GM18858 (cell line): Measurements from ENCODE around the gene FAM234B.
"Not testable (repeated sequence)": the region's sequence is repeated elsewhere in the genome, so short reads cannot be mapped to it uniquely, and the experiment has no call there.

Experiments
- ATAC-seq: cut with Tn5 transposase; IDR thresholded peaks from one replicate; pipeline ENCODE4 v1.9.1; 2021; ENCODE audit not compliant: unreplicated experiment

FAM234B gene

GRCh38 chr12:13023811-13024530, 20.2 kb upstream of the FAM234B start:
- ATAC-seq: no peak

DNA sequence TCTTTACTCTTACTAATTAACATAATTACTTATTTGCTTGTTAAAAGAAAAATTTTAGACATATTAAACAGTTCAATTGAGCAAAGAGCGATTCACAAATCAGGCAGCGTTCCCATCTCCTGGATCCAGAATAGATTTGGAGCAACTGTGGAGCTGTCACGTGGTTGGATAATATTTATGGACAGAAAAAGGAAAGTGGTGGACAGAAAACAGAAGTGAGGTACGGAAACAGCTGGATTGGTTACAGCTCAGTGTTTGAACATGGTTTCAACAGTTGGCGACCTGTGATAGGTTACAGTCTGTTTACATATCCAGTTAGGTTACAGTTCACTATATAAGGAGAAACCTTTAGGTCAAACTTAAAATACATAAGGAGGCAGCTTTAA, 19.7 kb upstream of the FAM234B start:
- ATAC-seq: no peak

- ATAC-seq: no peak
These were observed 17.9 kb upstream of the FAM234B start for GRCh38 chr12:13026286-13026685.

GRCh38 chr12:13027032-13027431, 17.1 kb upstream of the FAM234B start:
- ATAC-seq: no peak

GRCh38 chr12:13027508-13027907, 16.7 kb upstream of the FAM234B start:
- no peak for ATAC-seq

GRCh38 chr12:13028825-13029570, 15.2 kb upstream of the FAM234B start:
- ATAC-seq: no peak

GRCh38 chr12:13030541-13031291, 13.5 kb upstream of the FAM234B start:
- ATAC-seq: no peak

DNA sequence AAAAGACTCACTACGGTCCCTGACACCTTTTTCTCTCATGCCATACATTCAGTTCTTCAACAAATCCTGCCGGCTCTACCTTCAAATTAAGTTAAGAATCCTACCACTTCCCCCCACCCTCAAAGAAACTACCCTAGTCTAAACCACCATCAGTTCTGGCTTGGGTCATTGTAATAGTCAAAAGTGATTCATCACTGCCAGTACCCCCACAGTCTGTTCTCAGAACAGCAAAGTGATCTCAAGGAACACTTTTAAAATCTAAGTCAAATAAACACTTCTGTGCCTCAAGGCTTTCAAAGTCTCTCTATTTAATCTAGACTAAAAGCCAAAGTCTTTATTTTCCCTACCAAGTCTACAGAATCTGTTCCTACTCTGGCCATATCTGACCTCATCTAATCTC, 12.0 kb upstream of the FAM234B start:
- no peak for ATAC-seq

DNA sequence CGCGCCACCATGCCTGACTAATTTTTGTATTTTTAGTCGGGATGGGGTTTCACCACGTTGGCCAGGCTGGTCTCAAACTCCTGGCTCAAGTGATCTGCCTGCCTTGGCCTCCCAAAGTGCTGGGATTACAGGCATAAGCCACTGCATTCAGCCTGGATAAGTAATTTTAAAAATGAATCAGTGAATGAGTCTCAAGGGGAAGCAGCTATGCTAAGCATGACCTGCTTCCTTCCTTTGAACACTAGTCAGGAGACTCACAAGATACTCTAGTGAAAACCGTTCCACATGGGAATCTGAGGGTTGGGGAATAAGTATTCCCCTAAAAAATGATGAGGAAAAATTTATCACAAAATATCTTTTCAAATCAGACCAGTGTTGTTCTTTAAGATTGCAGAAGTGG, 10.7 kb upstream of the FAM234B start:
- ATAC-seq: no peak

GRCh38 chr12:13035335-13035734, 8.8 kb upstream of the FAM234B start:
- not testable (repeated sequence) for ATAC-seq

DNA sequence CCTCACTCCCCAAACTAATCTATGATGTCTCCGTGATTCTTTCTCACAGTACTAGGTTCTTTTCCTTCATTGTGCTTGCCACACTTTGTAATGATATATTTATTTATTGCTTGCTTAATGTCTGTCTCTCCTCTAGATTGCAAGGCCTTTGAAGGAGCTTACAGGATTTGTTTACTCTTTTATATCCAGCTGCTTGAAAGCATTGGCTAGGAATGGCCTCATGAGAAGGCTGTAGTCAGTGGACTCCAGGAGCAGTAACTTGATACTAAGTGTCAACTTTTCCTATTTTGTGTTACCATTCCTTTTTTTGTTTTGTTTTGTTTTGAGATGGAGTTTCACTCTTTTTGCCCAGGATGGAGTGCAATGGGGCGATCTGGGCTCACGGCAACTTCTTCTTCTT, 7.3 kb upstream of the FAM234B start:
- ATAC-seq: no peak

DNA sequence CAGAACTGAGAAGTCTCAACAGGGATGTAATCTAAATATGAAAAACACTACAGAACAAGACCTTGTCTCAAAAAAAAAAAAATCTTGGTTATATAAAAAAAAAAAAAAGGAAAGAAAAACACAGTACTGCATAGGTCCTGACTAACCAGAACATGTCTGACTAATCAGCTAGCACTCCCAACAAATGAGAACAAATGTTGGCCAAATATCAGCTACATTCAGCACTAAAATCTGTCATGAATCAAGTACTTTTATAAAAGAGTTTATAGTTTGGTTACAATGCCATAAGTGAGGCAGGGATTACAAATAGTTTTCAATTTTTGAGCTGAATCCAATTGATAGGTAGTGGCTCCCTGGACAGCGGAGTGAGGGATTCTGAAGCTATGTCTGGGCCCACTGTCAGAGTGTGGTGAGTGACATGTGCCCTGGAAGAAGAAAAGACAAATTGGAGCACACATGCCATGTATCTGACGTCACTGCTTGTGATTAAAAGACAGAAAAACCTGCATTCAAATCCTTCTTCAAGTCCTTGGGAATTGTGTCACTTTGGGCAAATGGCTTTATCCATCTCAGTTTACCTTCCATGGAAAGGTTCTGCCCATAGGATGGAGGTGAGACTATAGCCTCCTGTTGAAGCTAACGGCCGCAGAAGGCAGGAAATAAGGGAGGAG, 5.6 kb upstream of the FAM234B start:
- ATAC-seq: no peak

- ATAC-seq: no peak
These were observed 4.7 kb upstream of the FAM234B start for GRCh38 chr12:13039328-13039956.

- no peak for ATAC-seq
These were observed 3.0 kb upstream of the FAM234B start for GRCh38 chr12:13041224-13041623.

- ATAC-seq: no peak
These were observed 1.4 kb upstream of the FAM234B start for GRCh38 chr12:13042666-13043230.

DNA sequence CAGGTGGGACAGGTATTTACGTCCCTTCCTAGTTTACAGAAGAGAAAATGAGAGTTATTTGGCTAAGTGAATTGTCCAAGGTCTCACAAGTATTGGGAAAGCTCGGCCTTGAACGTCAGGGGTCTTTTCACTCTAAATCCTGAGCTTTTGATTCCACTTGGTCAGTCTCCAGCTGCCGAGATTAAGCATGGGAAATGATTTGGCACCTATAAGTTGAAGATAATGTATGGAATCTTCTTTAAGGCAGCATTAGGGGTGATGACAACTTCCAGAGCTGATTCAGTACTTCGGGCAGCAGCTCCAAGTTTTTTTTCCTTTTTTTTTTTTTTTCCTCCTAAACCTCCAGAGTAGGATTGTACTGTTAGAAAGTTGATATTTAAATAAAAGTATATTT, 722 bp downstream of the FAM234B start:
- ATAC-seq: no peak

DNA sequence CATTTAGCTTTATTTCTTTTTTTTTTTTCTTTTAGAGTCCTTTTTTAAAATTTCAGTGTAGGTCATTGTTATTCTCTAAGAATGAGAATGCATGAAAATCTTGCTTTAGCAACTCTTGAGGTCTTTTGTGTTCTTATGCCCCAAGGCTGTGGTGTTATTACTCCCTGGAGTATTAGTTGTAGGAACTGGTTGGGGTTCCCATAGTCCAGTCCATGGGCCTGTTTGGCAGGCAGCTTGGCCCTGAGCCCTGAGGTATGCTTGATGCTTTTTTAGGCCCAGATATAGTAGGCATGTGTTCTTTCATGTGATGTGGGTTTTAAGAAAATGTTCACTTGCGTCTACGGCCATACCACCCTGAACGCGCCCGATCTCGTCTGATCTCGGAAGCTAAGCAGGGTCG, 1.6 kb downstream of the FAM234B start:
- ATAC-seq: no peak

- no peak for ATAC-seq
These were observed 2.8 kb downstream of the FAM234B start for GRCh38 chr12:13046964-13047363.

DNA sequence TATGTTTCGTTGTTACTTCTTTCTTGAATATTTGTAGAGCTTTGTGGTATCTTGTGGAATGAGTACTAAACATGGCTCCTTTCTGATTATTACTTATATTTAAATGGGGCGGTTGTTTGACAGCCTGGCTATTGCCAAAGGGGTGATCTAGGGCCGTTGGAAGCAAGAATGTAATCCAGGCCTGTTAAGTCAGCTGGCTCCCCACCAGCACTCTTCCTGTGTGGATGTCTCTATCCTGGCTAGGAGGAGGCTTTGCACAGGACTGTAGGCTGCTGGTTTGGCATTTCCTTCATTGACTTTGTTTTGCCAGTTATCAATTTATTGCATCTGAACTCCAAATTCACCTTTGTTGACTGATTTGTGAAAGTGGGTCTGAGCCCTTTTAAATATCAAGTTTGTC, 5.6 kb downstream of the FAM234B start:
- ATAC-seq: no peak

GRCh38 chr12:13052421-13052820, 8.2 kb downstream of the FAM234B start:
- ATAC-seq: no peak

DNA sequence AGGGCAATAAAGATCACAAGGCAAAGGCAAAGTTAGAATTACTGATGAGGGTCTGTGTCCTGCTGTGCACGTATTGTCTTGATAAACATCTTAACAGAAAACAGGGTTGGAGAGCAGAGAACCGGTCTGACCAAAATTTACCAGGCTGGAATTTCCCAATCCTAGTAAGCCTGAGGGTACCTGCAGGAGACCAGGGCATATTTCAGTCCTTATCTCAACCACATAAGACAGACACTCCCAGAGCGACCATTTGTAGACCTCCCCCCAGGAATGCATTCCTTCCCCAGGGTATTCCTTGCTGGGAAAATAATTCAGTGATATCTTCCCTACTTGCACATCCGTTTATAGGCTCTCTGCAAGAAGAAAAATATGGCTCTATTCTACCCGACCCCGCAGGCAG, 9.4 kb downstream of the FAM234B start:
- ATAC-seq: not testable (repeated sequence)
